ENCODE measurements around the gene DEFB112.

The DEFB112 gene

DNA sequence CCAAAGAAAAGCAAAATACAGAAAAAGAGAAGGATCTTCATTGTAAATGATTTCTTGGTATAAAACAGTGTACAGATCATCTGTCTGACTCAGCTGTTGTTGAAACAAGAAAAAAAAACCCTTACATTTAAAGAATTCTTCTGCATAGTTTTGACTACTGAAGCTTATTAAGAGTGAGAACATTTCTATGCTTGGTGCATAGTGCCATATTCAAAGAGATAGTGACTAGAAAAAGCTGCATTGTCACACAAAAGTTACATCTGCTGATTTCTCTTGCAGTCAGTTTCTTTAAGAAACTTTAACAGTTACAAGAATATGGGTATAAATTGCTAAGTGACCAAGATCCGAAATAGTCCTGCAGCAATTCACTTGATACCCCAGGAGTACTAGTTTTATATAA is at the start of gene DEFB112:
TSS of gene DEFB112 (minus strand) at position 101 of the 400 bp plus-strand sequence. CDS start at position 41, 60 bp downstream.
- no peak for DNase-seq

- DNase-seq, result no peak
These were observed 48.9 kb upstream of the DEFB112 start for GRCh38 chr6:50098641-50098993.

DNA sequence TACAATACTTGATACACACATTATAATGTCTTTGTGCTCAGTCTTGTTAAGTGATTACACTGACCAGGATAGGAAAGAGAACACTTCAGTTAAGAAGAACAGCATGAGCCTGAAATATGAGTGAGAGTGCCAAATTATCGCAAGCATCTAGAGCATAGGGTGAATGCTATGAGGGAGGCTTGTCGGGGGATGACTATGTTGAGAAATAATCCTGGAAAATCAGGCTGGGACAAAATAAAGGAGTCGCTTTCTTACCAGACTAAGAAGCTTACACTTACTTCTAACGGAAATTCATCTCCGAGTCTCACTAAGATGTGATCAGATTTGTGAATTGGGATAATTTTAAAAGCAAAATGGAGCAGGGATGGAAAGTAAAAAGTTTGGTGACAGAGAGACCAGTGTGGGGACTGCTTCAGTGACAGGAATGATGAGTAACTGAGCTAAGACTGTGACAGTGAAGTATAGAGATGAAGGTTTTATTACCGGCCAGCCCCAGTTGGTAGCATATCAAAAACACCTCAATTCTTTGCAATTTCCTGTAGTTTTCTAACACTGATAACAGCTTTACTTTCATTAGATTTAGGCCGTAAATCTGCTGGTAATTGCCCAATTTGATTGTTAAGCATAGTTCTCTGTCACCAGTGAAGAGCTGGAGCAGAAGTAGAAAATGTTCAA is 48.4 kb upstream of the DEFB112 start:
- DNase-seq, result no peak

- DNase-seq, result no peak
These were observed 46.6 kb upstream of the DEFB112 start for GRCh38 chr6:50096296-50096695.

- no peak for DNase-seq
These were observed 44.2 kb upstream of the DEFB112 start for GRCh38 chr6:50093938-50094272.

DNA sequence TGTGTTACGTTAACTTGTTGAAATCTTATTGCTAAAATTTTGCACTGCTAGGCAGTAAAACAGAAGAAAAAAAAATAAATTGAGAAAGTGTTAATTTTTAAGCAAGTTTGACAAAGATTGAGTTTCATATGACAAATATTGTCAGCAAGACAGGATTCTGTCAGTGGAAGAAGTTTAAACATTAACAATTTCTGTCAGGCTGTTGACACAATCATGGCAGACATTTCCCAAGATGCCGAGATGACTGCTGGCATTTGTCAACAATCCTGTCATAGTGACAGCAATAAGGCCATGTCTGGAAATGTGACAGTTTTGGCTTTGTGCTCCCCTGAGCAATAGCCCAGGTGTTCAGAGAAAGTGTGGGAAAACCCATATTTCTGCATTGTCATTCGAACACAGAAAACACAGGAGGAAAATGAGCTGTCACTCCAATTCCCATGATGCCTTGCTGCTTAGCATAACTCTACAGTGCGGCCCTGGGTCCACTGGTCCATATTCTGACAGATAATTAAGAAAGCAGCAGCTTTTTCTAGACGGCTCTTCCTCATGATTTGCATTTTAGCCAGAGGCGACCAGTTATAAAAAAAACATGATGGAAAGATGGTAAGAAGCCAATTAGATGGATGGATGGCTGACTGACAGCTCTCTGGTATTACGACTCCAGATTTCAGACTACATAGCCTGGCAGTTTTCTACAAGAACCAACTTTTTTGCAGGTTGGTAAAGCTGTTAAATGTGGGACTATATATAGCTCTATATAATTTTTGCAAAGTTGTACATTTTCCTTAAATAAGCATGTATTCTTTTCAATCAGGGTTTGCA is 43.6 kb upstream of the DEFB112 start:
- no peak for DNase-seq

DNA sequence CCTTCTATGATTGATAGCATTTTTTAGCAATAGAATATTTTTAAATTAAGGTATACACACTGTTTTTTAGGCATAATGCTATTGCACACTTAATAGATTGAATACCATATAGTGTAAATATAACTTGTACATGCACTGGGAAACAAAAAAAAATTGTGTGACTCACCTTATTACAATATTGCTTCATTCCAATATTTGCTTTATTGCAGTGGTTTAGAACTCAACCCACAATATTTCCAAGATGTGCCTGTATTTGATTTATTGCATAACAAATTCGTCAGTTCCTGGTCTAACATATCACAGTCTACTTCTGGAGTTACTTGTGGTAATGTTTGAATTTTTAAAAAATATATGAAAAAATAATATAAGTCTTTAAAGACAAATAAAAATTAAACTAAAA is 41.9 kb upstream of the DEFB112 start:
- DNase-seq, result no peak

- DNase-seq, result no peak
These were observed 40.2 kb upstream of the DEFB112 start for GRCh38 chr6:50089911-50090310.

- no peak for DNase-seq
These were observed 37.7 kb upstream of the DEFB112 start for GRCh38 chr6:50087231-50087954.

GRCh38 chr6:50077385-50077784 is 27.7 kb upstream of the DEFB112 start:
- DNase-seq, result no peak

DNA sequence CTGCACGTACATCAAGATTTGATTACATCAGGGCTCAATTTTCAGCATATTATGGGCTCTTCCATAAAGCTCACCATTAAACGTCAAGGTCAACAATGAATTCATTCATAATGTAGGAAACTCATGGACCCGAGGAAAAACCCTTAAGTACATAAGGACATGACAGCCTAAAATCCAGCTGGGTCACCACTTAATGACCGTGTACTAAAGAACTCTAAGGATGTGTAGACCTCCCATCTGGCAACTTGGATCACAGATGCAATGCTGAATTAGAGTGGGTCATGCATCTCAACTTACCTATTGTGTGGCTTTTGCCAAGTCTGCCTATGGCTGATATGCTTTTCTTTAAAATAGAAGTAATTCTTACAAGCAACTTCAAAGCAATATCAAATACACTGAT is 26.7 kb upstream of the DEFB112 start:
- DNase-seq, result no peak

DNA sequence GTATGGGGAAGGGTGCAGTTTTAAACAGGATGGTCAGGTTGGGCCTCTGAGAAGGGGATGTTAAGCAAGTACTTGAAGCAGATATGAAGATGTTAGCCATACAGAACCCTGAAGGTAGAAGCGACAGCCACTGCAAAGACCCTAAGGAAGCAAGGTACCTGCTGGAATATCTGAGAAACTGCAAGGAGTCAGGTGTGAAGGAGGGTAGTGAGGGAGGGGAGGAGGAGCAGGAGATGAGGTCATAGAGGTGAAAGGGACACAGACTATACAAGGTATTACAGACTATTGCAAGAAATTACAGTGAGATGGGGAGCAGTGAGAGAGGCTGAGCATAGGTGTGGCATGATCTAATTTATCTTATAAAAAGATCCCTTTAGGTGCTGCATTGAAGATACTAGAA is 22.2 kb upstream of the DEFB112 start:
- DNase-seq, result no peak

- DNase-seq, result no peak
These were observed 20.4 kb upstream of the DEFB112 start for GRCh38 chr6:50070101-50070500.

- no peak for DNase-seq
These were observed 12.3 kb upstream of the DEFB112 start for GRCh38 chr6:50062051-50062450.

DNA sequence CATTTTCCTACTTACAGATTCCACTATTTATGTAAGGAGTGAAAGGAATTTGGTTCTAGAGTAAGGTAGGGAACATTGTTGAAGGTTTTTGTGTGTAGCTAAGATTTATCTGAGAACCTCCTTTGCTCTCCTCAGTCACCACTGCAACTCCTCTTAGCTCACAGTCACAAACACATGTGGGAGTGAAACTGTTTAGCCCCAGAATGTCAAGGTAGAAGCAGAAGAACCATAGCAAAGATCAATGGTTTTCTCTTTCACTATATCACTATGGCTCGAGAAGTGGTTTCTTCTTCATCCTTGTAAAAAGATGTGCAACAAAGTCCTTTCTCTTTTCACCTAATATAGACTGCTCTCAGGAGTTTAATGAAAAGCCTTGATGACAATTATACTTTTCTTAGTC is 6.5 kb upstream of the DEFB112 start:
- no peak for DNase-seq

GRCh38 chr6:50047026-50047425 is 2.7 kb downstream of the DEFB112 start:
- DNase-seq, result no peak

DNA sequence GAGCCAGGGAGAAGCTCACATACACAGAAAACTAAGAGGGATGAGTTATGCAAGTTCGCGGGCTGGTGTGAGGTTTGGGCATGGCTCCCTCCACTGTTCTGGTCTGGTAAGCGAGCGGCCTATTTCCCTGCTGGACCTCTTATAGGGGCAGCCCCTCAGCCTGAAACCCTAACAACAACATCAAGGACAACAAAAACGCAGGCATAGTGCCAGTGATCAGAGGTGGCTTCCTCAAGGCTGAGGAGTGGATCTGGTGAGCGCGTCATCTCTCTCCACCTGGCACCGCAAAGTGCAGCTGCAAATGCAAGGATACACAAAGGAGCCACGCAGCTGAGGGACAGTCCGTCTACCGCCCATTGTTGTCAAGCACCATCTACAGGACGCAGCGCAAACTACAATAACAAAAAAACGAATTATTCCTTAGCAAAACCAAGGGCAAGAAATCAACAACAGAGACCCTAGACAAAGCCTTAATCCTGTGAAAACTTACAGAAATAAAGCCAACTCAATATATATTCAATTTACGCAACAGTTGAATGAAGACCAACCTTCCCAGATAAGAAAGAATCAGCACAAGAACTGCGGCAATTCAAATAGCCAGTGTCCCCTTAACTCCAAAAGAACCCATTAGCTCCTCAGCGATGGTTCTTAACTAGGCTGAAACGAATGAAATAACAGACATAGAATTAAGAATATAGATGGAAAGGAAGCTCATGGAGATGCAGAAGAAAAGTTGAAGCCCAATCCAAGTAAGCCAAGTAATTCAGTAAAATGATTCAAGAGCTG is 18.8 kb downstream of the DEFB112 start:
- no peak for DNase-seq

DNA sequence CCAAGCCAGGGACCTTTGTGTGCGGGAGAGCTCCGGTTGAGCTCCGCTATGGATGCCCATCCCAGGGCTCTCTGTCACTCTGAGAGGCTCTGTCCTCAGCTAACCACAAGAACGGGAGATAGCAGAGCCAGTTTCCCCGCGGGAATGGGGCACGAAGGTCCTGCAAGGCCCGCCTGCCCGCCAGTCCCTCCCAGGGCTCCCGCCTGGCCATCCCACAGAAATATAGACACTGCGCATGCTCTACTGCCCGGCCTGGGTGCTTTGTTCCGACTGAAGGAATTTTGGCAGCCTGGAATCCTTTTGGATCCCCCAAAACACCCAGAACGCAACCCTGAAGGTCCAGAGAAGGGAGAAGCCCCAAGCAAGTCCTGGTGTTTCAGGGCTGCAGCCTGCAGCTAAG is 19.4 kb downstream of the DEFB112 start:
- no peak for DNase-seq

DNA sequence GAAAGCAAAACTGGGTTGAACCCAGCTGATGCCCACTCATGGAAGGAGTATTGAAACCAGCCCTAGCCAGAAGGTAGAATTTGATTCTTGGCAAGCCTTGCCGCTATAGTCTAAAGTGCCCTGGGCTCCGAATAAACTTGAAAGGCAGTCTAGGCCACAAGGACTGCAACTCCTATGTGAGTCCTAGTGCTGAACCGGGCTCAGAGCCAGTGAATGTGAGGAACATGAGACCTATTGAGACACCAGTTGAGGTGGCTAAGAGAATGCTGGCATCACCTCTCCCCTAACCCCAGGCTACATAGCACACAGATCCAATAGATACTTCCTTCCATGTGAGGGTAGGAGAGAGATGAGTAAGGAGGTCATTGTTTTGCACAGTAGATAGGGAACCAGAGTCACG is 24.5 kb downstream of the DEFB112 start:
- DNase-seq, result no peak

- no peak for DNase-seq
These were observed 27.8 kb downstream of the DEFB112 start, which contains the start of gene DEFB110 for GRCh38 chr6:50021894-50022293. Gene DEFB110, minus strand, starts transcription at chr6:50021994. Its CDS starts 59 bp downstream, at chr6:50021935.

DNA sequence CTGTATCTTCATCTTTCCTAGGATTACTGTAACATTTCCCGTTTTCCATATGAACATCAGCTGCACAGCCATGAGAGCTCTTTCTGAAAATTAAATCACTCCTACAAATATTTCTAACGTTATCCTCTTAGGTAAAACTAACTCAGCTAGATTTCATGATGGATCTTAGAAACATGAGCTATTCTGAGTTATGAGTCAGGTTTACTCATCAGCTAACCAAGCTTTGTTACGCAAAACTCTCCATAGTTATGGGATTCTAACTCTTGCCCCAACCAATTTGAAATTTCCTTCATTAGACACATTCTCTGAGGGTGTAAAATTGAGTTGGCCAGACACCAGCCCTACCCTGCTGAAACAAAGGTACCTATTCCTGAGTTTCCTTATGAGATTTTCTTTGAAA is 41.9 kb downstream of the DEFB112 start:
- DNase-seq, result no peak

- DNase-seq, result no peak
These were observed 46.6 kb downstream of the DEFB112 start for GRCh38 chr6:50003139-50003538.

DNA sequence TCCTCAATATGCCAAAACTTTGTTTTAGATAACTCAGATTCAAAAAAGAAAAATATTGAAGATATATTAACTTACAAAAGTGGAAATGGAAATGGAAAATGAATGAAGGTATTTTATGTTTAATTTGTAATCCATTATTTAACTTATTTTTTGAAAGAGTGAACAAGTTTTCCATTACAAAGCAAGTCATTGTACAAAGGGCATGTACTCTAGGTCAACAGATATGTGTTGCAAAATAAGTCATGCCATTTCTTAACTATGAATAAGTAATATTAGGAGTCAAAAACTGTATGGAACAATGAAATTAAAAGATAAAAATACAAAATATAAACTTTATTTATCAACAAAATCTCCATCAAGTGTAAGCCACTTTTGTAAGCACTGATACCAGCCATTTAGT is 54.5 kb downstream of the DEFB112 start:
- DNase-seq, result no peak
